A673 (cell line): ENCODE measurements around the gene ABHD10.

ENCODE experiments used
- EZH2 ChIP-seq: fragments of 200-600 bp; sonication (generic); IDR thresholded peaks from 2 replicates; pipeline ENCODE4 v1.6.1; 2017; ENCODE audit warnings: borderline replicate concordance, low read depth, mild to moderate bottlenecking, mixed read lengths, antibody characterized with exemption, low read length; ENCODE audit not compliant: poor library complexity, severe bottlenecking
- TF ChIP-seq, protein P1 (sequence below): fragments of 300-800, 200-600 bp; sonication (generic); conservative IDR thresholded peaks from 2 replicates; pipeline ENCODE4 v1.5.1; 2017; ENCODE audit warnings: low read depth, mild to moderate bottlenecking, antibody characterized with exemption, low read length, moderate library complexity, mixed read lengths

DNA sequence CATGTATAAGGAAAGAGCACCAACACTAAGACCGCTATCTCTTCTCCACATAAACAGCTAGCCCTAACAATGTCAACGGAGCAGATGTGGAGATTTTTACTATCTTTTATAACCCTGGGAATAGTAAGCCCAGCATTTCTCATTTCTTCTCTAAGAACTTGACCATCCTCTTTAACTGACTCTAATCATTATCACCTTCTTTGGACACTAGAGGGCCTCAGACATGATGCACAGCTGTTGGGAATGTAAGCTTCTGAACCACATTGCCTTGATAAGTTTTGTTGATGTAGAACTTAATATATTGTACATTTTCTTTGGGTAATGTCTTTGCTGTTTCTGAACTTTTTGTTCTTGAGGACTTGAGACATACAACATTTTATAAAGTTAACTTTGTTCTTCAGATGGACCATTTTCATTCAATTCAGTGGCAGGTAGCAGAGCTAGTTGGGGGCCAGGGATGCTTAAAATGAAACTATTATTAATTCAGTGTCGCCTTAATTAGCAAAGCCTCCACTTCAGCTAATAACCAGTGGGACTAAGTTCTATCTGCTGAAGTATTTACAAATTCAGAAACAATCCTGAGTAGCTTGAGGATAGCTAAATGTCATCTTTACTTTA lies 10.3 kb downstream of the ABHD10 start:
- TF ChIP-seq, protein P1, sequence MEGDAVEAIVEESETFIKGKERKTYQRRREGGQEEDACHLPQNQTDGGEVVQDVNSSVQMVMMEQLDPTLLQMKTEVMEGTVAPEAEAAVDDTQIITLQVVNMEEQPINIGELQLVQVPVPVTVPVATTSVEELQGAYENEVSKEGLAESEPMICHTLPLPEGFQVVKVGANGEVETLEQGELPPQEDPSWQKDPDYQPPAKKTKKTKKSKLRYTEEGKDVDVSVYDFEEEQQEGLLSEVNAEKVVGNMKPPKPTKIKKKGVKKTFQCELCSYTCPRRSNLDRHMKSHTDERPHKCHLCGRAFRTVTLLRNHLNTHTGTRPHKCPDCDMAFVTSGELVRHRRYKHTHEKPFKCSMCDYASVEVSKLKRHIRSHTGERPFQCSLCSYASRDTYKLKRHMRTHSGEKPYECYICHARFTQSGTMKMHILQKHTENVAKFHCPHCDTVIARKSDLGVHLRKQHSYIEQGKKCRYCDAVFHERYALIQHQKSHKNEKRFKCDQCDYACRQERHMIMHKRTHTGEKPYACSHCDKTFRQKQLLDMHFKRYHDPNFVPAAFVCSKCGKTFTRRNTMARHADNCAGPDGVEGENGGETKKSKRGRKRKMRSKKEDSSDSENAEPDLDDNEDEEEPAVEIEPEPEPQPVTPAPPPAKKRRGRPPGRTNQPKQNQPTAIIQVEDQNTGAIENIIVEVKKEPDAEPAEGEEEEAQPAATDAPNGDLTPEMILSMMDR = peak; percentile 83
- TF ChIP-seq EZH2 = no peak
